ENCODE results near the gene MYO15B. TPM values are rescaled to one million over a fixed set of nuclear protein-coding genes. Genes with fewer than 3 reads are reported as not detected.
A peak's percentile ranks its signal among the peaks of the same experiment; 100 is the strongest.

MYO15B gene
- total RNA-seq, 1 experiment from 2014 or later = 26.5 TPM

- DNase-seq (ENCODE audit: low read depth, low spot score) = no peak
- no peaks in the 10 kb centered on the region for H3K4me1 ChIP-seq (ENCODE audit: control insufficient read depth, insufficient read depth, low read length)
- in situ Hi-C loops (cut with HindIII; ENCODE audit: low pct_unique_long_range_greater_than_20kb, low sequenced_read_pairs) (no loop called here), intact Hi-C loops (cut with micrococcal nuclease; ENCODE audit: unreplicated experiment) (no loop called here)
- POLR2A ChIA-PET = no interaction called here
- TF ChIP-seq CTCF (IDR thresholded peaks at IDR 0.05) (no peak), SIN3A (IDR thresholded peaks at IDR 0.05; ENCODE audit: borderline replicate concordance, insufficient read depth, low read depth, low read length) (no peak), REST (IDR thresholded peaks at IDR 0.05; ENCODE audit: insufficient read depth in 1 of 2, low read depth in 2 of 2, low read length in 1 of 2) (no peak), TCF7L2 (IDR thresholded peaks at IDR 0.05; ENCODE audit: low read depth, low read length) (no peak), POLR2AphosphoS5 (IDR thresholded peaks at IDR 0.05; ENCODE audit: low read depth, low read length) (no peak)
- no peaks in the 10 kb centered on the region for H3K9me3 ChIP-seq (ENCODE audit: control insufficient read depth, insufficient read depth, low read depth, low read length)
- H3K4me3 ChIP-seq (ENCODE audit: low read depth in 2 of 2, low read length in 2 of 2) = no peak overlapping the region
- H3K36me3 ChIP-seq (ENCODE audit: control insufficient read depth, insufficient read depth, low read length) = no peaks in the 10 kb centered on the region
- H3K27me3 ChIP-seq (ENCODE audit: control insufficient read depth, insufficient read depth, low read length) = no peaks in the 10 kb centered on the region
- no peak overlapping the region for H3K27ac ChIP-seq (ENCODE audit: low read length)
- no TSS peak for BruUV-seq (replicated peaks)
- CTCF ChIA-PET = interaction anchor here (0.6 to 2.7 kb wide), 2 partner anchors 30 to 132 kb away, joined by 5 to 12 read pairs; partner anchors contain the start of gene SMIM5
- 0 out of 2 replicates have a peak, but pooled peaks have one; percentile 8 for ATAC-seq
Observed at GRCh38 chr17:75603123-75603522, 15.5 kb downstream of the MYO15B start.

GRCh38 chr17:75604034-75604695 is 16.6 kb downstream of the MYO15B start:
- ChIA-PET CTCF (interaction anchor here (1.1 kb wide), 1 partner anchor 28 kb away, joined by 3 read pairs; no protein-coding TSS in a partner anchor), POLR2A (no interaction called here)
- intact Hi-C loops (cut with micrococcal nuclease; ENCODE audit: unreplicated experiment) = no loop called here
- BruUV-seq (replicated peaks) = no TSS peak
- Histone ChIP-seq H3K27me3 (ENCODE audit: control insufficient read depth, insufficient read depth, low read length) (no peaks in the 10 kb centered on the region), H3K36me3 (ENCODE audit: control insufficient read depth, insufficient read depth, low read length) (no peaks in the 10 kb centered on the region), H3K9me3 (ENCODE audit: control insufficient read depth, insufficient read depth, low read depth, low read length) (no peaks in the 10 kb centered on the region), H3K27ac (ENCODE audit: low read length) (no peak overlapping the region), H3K4me1 (ENCODE audit: control insufficient read depth, insufficient read depth, low read length) (no peaks in the 10 kb centered on the region), H3K4me3 (ENCODE audit: low read depth in 2 of 2, low read length in 2 of 2) (no peak overlapping the region)
- TF ChIP-seq TCF7L2 (IDR thresholded peaks at IDR 0.05; ENCODE audit: low read depth, low read length) = no peak
- no peak for TF ChIP-seq POLR2AphosphoS5 (IDR thresholded peaks at IDR 0.05; ENCODE audit: low read depth, low read length)
- TF ChIP-seq REST (IDR thresholded peaks at IDR 0.05; ENCODE audit: insufficient read depth in 1 of 2, low read depth in 2 of 2, low read length in 1 of 2) = no peak
- no peak for TF ChIP-seq SIN3A (IDR thresholded peaks at IDR 0.05; ENCODE audit: borderline replicate concordance, insufficient read depth, low read depth, low read length)
- TF ChIP-seq CTCF (IDR thresholded peaks at IDR 0.05) = no peak
- ATAC-seq = peak; percentile 3
- in situ Hi-C loops (cut with HindIII; ENCODE audit: low pct_unique_long_range_greater_than_20kb, low sequenced_read_pairs) = no loop called here
- DNase-seq (ENCODE audit: low read depth, low spot score) = no peak

Measured in Panc1 (cell line).